K562 (cell line): ENCODE results near the gene SLC38A1. TPM values are rescaled to one million over a fixed set of nuclear protein-coding genes. Genes with fewer than 3 reads are reported as not detected.

ENCODE experiments used
- BRD4 ChIP-seq: fragments of 200-600 bp; sonication (generic); IDR thresholded peaks from 2 replicates; pipeline ENCODE4 v1.6.1; 2017; ENCODE audit warnings: inconsistent platforms
- C11orf30 ChIP-seq: fragments of 450-650 bp; IDR thresholded peaks from 2 replicates; pipeline ENCODE4 v1.6.1; 2016; ENCODE audit warnings: low read depth, mild to moderate bottlenecking
- CHD2 ChIP-seq: IDR thresholded peaks from 2 replicates; pipeline ENCODE4 v1.6.1; 2011; ENCODE audit warnings: low read depth, low read length
- EP300 ChIP-seq: IDR thresholded peaks from 2 replicates; pipeline ENCODE4 v1.6.1; 2012; ENCODE audit warnings: low read length, improper control_type of control experiment
- ESRRB ChIP-seq: fragments of 250-450 bp; sonication (Bioruptor Pico); IDR thresholded peaks from 2 replicates; pipeline ENCODE4 v1.5.0; 2020; ENCODE audit warnings: mild to moderate bottlenecking, moderate library complexity, borderline replicate concordance
- FIP1L1 ChIP-seq: fragments of 200-400 bp; formaldehyde crosslinking; IDR thresholded peaks from 2 replicates; pipeline ENCODE4 v1.6.1; 2018; ENCODE audit warnings: mild to moderate bottlenecking, low read depth, low read length; ENCODE audit not compliant: poor library complexity, severe bottlenecking
- GATA2 ChIP-seq: sonication (generic); formaldehyde crosslinking; IDR thresholded peaks from 2 replicates; pipeline ENCODE4 v1.4.0; 2020; ENCODE audit warnings: mild to moderate bottlenecking, missing genetic modification reagents
- GTF2F1 ChIP-seq: IDR thresholded peaks from 2 replicates; pipeline ENCODE4 v1.6.1; 2011; ENCODE audit warnings: low read depth, low read length, improper control_type of control experiment
- IFI16 ChIP-seq: fragments of 250-450 bp; sonication (Bioruptor Pico); IDR thresholded peaks from 2 replicates; pipeline ENCODE4 v2.1.2; 2022; ENCODE audit warnings: mild to moderate bottlenecking, inconsistent platforms
- ILF3 ChIP-seq: fragments of 450-650 bp; IDR thresholded peaks from 2 replicates; pipeline ENCODE4 v1.6.1; 2018; ENCODE audit warnings: antibody characterized with exemption, mild to moderate bottlenecking, moderate library complexity, borderline replicate concordance
- OTX1 ChIP-seq: fragments of 450-650 bp; formaldehyde crosslinking; IDR thresholded peaks from 2 replicates; pipeline ENCODE4 v1.4.0; 2022; ENCODE audit warnings: mild to moderate bottlenecking
- SOX6 ChIP-seq: fragments of 450-650 bp; IDR thresholded peaks from 2 replicates; pipeline ENCODE4 v1.6.1; 2014; ENCODE audit warnings: mild to moderate bottlenecking
- ZNF311 ChIP-seq: fragments of 250-450 bp; sonication (Bioruptor Pico); IDR thresholded peaks from 2 replicates; pipeline ENCODE4 v1.4.0; 2020; ENCODE audit warnings: mild to moderate bottlenecking, moderate library complexity
- polyA plus RNA-seq, 8 experiments: library from polyadenylated mRNA; depleted of rRNA in 4 of 8; stranded (reverse) in 5 of 8; unstranded in 3 of 8; fragments of >200 nt; fragmentation: Nextera tagmentation in 2 of 8; fragmentation: Illumina TruSeq in 1 of 8; extraction: Ambion mirVana in 2 of 8; extraction: Trizol in 1 of 8; gene quantifications; 2 replicates each; pipeline versions ENCODE4 v1.2.1 to v1.2.3, GENCODE V29; 2011 to 2014; ENCODE audit warnings: inconsistent platforms in 1 of 8, missing spikeins in 1 of 8
- total RNA-seq, 7 experiments: library from RNA; depleted of rRNA in 6 of 7; stranded (reverse); fragments of >200 nt in 6 of 7; fragmentation: Illumina TruSeq in 2 of 7; extraction: Trizol in 2 of 7; gene quantifications; 2 replicates each; pipeline versions ENCODE4 v1.2.1 to v1.2.3, GENCODE V29; 2011 to 2021; ENCODE audit warnings: low replicate concordance in 1 of 7
- TF ChIP-seq, protein P1 (sequence below): fragments of 450-650 bp; conservative IDR thresholded peaks from 2 replicates; pipeline ENCODE4 v1.6.1; 2016; ENCODE audit warnings: missing genetic modification characterization, low read depth, mild to moderate bottlenecking, missing compliant biosample characterization, moderate library complexity
- TF ChIP-seq, protein P2 (sequence below), 2 experiments: fragments of 450-650 bp in 1 of 2; sonication (generic) in 1 of 2; formaldehyde crosslinking in 1 of 2; IDR thresholded peaks; 2 replicates each; pipeline versions ENCODE4 v1.7.1 to v1.9.0; 2016 to 2022; ENCODE audit warnings: inconsistent platforms in 1 of 2, mild to moderate bottlenecking in 1 of 2, missing genetic modification reagents in 1 of 2
- TF ChIP-seq, protein P3 (sequence below): fragments of 250-450 bp; sonication (Bioruptor Pico); IDR thresholded peaks from 2 replicates; pipeline ENCODE4 v1.8.0; 2021; ENCODE audit warnings: mild to moderate bottlenecking, moderate library complexity
- TF ChIP-seq, protein P4 (sequence below): fragments of 200-800 bp; sonication (Bioruptor generic); IDR thresholded peaks from 2 replicates; pipeline ENCODE4 v1.6.1; 2017; ENCODE audit warnings: missing genetic modification characterization, missing compliant biosample characterization

Gene SLC38A1
- total and polyA plus RNA-seq, 9 of the 15 experiments (the other 6 are each of a cell fraction or from before 2014, with no cell fraction given), result 51.9 to 112 (median 75.0) TPM

DNA sequence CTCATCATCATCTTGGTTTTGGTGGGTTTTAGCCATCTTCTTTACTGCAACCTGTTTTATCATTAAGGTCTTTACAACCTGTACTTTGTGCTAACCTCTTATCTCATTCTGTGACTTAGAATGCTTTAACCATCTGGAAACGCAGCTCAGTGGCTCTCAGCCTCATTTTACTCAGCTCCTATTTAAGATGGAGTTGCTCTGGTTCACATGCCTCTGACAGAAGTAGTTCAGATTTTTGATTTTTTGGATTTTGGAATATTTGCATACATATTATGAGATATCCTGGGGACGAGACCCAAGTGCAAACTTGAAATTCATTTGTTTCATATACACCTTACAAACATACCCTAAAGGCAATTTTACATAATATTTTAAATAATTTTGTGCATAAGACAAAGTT is 10.7 kb downstream of the SLC38A1 start (continued):
- TF ChIP-seq ESRRB (CRISPR knock-in tag) (no peak), IFI16 (CRISPR knock-in tag) (no peak), FIP1L1 (no peak), GATA2 (CRISPR knock-in tag) (no peak), ZNF311 (CRISPR knock-in tag) (peak; percentile 92), C11orf30 (no peak), OTX1 (CRISPR knock-in tag) (no peak), EP300 (no peak), SOX6 (no peak), ILF3 (no peak), BRD4 (no peak), GTF2F1 (no peak), CHD2 (no peak)
- TF ChIP-seq, protein P1, sequence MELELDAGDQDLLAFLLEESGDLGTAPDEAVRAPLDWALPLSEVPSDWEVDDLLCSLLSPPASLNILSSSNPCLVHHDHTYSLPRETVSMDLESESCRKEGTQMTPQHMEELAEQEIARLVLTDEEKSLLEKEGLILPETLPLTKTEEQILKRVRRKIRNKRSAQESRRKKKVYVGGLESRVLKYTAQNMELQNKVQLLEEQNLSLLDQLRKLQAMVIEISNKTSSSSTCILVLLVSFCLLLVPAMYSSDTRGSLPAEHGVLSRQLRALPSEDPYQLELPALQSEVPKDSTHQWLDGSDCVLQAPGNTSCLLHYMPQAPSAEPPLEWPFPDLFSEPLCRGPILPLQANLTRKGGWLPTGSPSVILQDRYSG (tag), result peak; percentile 92
- TF ChIP-seq, protein P2, sequence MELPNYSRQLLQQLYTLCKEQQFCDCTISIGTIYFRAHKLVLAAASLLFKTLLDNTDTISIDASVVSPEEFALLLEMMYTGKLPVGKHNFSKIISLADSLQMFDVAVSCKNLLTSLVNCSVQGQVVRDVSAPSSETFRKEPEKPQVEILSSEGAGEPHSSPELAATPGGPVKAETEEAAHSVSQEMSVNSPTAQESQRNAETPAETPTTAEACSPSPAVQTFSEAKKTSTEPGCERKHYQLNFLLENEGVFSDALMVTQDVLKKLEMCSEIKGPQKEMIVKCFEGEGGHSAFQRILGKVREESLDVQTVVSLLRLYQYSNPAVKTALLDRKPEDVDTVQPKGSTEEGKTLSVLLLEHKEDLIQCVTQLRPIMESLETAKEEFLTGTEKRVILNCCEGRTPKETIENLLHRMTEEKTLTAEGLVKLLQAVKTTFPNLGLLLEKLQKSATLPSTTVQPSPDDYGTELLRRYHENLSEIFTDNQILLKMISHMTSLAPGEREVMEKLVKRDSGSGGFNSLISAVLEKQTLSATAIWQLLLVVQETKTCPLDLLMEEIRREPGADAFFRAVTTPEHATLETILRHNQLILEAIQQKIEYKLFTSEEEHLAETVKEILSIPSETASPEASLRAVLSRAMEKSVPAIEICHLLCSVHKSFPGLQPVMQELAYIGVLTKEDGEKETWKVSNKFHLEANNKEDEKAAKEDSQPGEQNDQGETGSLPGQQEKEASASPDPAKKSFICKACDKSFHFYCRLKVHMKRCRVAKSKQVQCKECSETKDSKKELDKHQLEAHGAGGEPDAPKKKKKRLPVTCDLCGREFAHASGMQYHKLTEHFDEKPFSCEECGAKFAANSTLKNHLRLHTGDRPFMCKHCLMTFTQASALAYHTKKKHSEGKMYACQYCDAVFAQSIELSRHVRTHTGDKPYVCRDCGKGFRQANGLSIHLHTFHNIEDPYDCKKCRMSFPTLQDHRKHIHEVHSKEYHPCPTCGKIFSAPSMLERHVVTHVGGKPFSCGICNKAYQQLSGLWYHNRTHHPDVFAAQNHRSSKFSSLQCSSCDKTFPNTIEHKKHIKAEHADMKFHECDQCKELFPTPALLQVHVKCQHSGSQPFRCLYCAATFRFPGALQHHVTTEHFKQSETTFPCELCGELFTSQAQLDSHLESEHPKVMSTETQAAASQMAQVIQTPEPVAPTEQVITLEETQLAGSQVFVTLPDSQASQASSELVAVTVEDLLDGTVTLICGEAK (IDR thresholded peaks at IDR 0.05), result no peak
- TF ChIP-seq, protein P2 (CRISPR knock-in tag; IDR thresholded peaks at IDR 0.05), result no peak
- TF ChIP-seq, protein P3, sequence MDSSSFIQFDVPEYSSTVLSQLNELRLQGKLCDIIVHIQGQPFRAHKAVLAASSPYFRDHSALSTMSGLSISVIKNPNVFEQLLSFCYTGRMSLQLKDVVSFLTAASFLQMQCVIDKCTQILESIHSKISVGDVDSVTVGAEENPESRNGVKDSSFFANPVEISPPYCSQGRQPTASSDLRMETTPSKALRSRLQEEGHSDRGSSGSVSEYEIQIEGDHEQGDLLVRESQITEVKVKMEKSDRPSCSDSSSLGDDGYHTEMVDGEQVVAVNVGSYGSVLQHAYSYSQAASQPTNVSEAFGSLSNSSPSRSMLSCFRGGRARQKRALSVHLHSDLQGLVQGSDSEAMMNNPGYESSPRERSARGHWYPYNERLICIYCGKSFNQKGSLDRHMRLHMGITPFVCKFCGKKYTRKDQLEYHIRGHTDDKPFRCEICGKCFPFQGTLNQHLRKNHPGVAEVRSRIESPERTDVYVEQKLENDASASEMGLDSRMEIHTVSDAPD (CRISPR knock-in tag), result 0 out of 2 replicates have a peak, but pooled peaks have one; percentile 46
- TF ChIP-seq, protein P4, sequence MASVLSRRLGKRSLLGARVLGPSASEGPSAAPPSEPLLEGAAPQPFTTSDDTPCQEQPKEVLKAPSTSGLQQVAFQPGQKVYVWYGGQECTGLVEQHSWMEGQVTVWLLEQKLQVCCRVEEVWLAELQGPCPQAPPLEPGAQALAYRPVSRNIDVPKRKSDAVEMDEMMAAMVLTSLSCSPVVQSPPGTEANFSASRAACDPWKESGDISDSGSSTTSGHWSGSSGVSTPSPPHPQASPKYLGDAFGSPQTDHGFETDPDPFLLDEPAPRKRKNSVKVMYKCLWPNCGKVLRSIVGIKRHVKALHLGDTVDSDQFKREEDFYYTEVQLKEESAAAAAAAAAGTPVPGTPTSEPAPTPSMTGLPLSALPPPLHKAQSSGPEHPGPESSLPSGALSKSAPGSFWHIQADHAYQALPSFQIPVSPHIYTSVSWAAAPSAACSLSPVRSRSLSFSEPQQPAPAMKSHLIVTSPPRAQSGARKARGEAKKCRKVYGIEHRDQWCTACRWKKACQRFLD (CRISPR knock-in tag), result peak; percentile 75
